RPMI7951 (cell line): Measurements from ENCODE around the gene FAM111A. TPM values are rescaled to one million over a fixed set of nuclear protein-coding genes. Genes with fewer than 3 reads are reported as not detected.

Experiments
- DNase-seq: peaks from one replicate; pipeline ENCODE4 v3.0.0-alpha.2; 2012; ENCODE audit warnings: low read depth
- total RNA-seq: library from RNA; depleted of rRNA; stranded (reverse); fragments of >200 nt; shearing (Covaris generic); gene quantifications from 2 replicates; pipeline ENCODE4 v1.2.3, GENCODE V29; 2014; rRNA removed

Gene FAM111A
- total RNA-seq, 1 experiment from 2014 or later: 118 TPM

DNA sequence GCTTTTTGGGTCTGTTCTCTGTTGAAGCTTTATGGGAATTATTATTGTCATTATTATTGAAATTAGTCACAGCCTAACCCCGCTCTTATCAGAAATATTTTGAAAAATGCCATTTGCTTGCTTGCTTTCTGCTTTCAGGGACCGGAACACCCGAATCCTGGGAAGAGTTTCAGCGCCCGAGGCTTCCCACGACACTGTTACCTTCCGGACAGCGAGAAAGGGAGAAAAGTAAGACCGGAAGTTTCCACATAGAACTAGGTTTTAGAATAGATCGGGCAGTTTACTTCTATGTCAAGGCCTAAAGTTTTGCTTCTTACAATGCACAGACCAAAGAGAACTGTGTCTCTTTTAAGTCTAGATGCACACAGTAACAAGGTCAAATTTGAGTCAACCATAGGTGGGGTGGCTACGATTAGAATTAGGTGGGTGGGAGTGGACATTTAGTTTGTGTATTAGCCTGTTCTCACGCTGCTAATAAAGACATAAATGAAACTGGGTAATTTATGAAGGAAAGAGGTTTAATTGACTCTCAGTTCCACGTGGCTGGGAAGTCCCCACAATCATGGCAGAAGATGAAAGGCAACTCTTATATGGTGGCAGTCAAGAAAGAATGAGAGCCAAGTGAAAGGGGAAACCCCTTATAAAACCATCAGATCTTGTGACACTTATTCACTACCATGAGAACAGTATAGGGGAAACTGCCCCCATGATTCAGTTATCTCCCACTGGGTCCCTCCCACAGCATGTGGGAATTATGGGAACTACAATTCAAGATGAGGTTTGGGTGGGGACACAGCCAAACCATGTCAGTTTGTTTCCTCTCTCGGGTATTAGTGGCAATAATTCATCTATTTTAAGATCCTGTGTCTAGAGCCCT, 57.1 kb downstream of the FAM111A start:
- DNase-seq: no peak

DNA sequence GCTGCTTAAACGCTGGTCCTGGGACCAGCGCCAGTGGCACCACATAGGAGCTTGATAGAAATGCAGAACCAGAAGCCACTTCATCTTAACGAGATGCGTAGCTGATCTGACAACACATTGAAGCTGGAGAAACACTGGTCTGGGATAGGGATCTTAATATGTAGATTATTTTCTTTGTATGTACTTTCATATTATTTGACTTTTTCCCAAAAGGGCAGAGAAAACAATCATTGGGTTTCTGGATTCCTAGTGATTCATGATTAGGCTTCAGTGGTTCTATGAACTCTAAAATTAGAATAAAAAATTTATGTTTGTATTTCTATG, 57.7 kb downstream of the FAM111A start:
- no peak for DNase-seq

DNA sequence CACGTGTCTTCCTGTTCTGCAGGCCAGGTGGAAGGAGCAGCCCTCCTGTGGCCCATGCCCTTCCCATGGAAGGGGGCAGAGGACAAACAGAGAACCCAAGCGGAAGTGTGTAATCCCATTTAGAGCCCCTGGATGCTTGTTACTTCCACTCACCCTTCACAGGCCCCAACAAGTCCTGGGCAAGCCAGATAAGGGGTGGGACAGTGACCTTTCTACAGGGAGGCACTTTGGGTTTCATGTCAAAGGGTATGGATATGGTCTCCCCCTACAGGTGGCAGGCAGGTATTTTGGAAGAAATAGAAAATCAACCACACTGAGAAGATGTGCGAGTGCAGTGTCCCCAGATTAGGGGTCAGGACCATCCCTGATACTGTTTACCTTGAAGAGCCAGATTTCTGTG, 58.7 kb downstream of the FAM111A start:
- no peak for DNase-seq

Other genes with a start within 250 kb of the FAM111A start
- 1.1 and 1.3 TPM in 2 replicates for gene GLYATL1, start 203.4 kb upstream of the FAM111A start, total RNA-seq
- not detected in 2 replicates for gene GLYATL1B, start 56.5 kb upstream of the FAM111A start, total RNA-seq
- gene FAM111B, start 35.6 kb upstream of the FAM111A start, total RNA-seq: 21.1 and 34.0 TPM in 2 replicates
- 0.48 and 0.49 TPM in 2 replicates for gene DTX4, start 29.3 kb downstream of the FAM111A start, total RNA-seq
- gene MPEG1, start 70.1 kb downstream of the FAM111A start, total RNA-seq: not detected in 2 replicates
- not detected in 2 replicates for gene OR5AN1, start 216.0 kb downstream of the FAM111A start, total RNA-seq